WTC11 (cell line): ENCODE results near the gene SLC6A16. TPM values are rescaled to one million over a fixed set of nuclear protein-coding genes. Genes with fewer than 3 reads are reported as not detected.

ENCODE experiments used
- ARID4B ChIP-seq: sonication (generic); formaldehyde crosslinking; IDR thresholded peaks from 2 replicates; pipeline ENCODE4 v1.8.0; 2023; ENCODE audit warnings: missing genetic modification reagents, mild to moderate bottlenecking, borderline replicate concordance
- CREM ChIP-seq: sonication (generic); formaldehyde crosslinking; IDR thresholded peaks from 2 replicates; pipeline ENCODE4 v1.8.1; 2022; ENCODE audit warnings: mild to moderate bottlenecking, missing genetic modification reagents, moderate library complexity
- CTCF ChIP-seq: fragments of 200-600 bp; IDR thresholded peaks from 2 replicates; pipeline ENCODE4 v1.8.0; 2022; ENCODE audit warnings: antibody characterized with exemption
- E2F1 ChIP-seq: sonication (generic); formaldehyde crosslinking; IDR thresholded peaks from 2 replicates; pipeline ENCODE4 v1.8.0; 2022; ENCODE audit warnings: mild to moderate bottlenecking, missing genetic modification reagents
- E2F5 ChIP-seq: sonication (generic); formaldehyde crosslinking; IDR thresholded peaks from 2 replicates; pipeline ENCODE4 v1.8.1; 2022; ENCODE audit warnings: mild to moderate bottlenecking, moderate library complexity, missing genetic modification reagents
- ERG ChIP-seq: fragments of 250-450 bp; sonication (Bioruptor Pico); IDR thresholded peaks from 2 replicates; pipeline ENCODE4 v1.8.0; 2021; ENCODE audit warnings: mild to moderate bottlenecking
- ESRRA ChIP-seq: sonication (generic); formaldehyde crosslinking; IDR thresholded peaks from 2 replicates; pipeline ENCODE4 v1.8.1; 2022; ENCODE audit warnings: mild to moderate bottlenecking, missing genetic modification reagents, borderline replicate concordance
- FOXJ3 ChIP-seq: sonication (generic); formaldehyde crosslinking; IDR thresholded peaks from 2 replicates; pipeline ENCODE4 v1.9.0; 2021; ENCODE audit warnings: missing genetic modification reagents, mild to moderate bottlenecking, borderline replicate concordance
- MAX ChIP-seq: sonication (generic); formaldehyde crosslinking; IDR thresholded peaks from 2 replicates; pipeline ENCODE4 v1.8.0; 2022; ENCODE audit warnings: mild to moderate bottlenecking, missing genetic modification reagents
- NR2C2 ChIP-seq: sonication (generic); formaldehyde crosslinking; IDR thresholded peaks from 2 replicates; pipeline ENCODE4 v1.8.0; 2022; ENCODE audit warnings: mild to moderate bottlenecking, missing genetic modification reagents
- NR3C1 ChIP-seq: sonication (generic); formaldehyde crosslinking; conservative IDR thresholded peaks from 2 replicates; pipeline ENCODE4 v1.8.1; 2023; ENCODE audit warnings: low read depth, mild to moderate bottlenecking, missing genetic modification reagents
- PRDM15 ChIP-seq: sonication (generic); formaldehyde crosslinking; IDR thresholded peaks from 2 replicates; pipeline ENCODE4 v1.8.0; 2022; ENCODE audit warnings: missing genetic modification reagents
- RORB ChIP-seq: fragments of 250-450 bp; sonication (Bioruptor Pico); IDR thresholded peaks from 2 replicates; pipeline ENCODE4 v1.9.0; 2021; ENCODE audit warnings: mild to moderate bottlenecking
- TEAD1 ChIP-seq: sonication (generic); formaldehyde crosslinking; IDR thresholded peaks from 2 replicates; pipeline ENCODE4 v1.8.0; 2022; ENCODE audit warnings: mild to moderate bottlenecking, missing genetic modification reagents
- USF1 ChIP-seq: sonication (generic); formaldehyde crosslinking; IDR thresholded peaks from 2 replicates; pipeline ENCODE4 v1.8.0; 2022; ENCODE audit warnings: mild to moderate bottlenecking, missing genetic modification reagents
- ZMAT4 ChIP-seq: fragments of 250-450 bp; sonication (Bioruptor Pico); IDR thresholded peaks from 2 replicates; pipeline ENCODE4 v1.9.0; 2021; ENCODE audit warnings: mild to moderate bottlenecking
- ZNF232 ChIP-seq: sonication (generic); formaldehyde crosslinking; IDR thresholded peaks from 2 replicates; pipeline ENCODE4 v1.8.0; 2022; ENCODE audit warnings: mild to moderate bottlenecking, missing genetic modification reagents
- ZNF416 ChIP-seq: fragments of 250-450 bp; sonication (Bioruptor Pico); IDR thresholded peaks from 2 replicates; pipeline ENCODE4 v1.9.0; 2021; ENCODE audit warnings: mild to moderate bottlenecking, inconsistent platforms
- total RNA-seq: library from RNA; stranded (reverse); gene quantifications from 3 replicates; pipeline ENCODE4 v1.2.3, GENCODE V29; 2021

Gene SLC6A16
- total RNA-seq, 1 experiment from 2014 or later, result 1.5 TPM

GRCh38 chr19:49338691-49339300, 13.8 kb upstream of the SLC6A16 start (continued):
- TF ChIP-seq NR3C1 (CRISPR knock-in tag) (no peak), ZNF232 (CRISPR knock-in tag) (no peak), CTCF (no peak), E2F5 (no peak), CREM (CRISPR knock-in tag) (no peak), MAX (peak; percentile 38; the same call in 1 of the 2 replicates), E2F1 (CRISPR knock-in tag) (no peak), RORB (no peak), PRDM15 (CRISPR knock-in tag) (no peak), USF1 (CRISPR knock-in tag) (0 out of 2 replicates have a peak, but pooled peaks have one; percentile 12), NR2C2 (CRISPR knock-in tag) (no peak), ARID4B (CRISPR knock-in tag) (peak; percentile 40; the same call in 1 of the 2 replicates), ERG (CRISPR knock-in tag) (no peak), ZNF416 (CRISPR knock-in tag) (0 out of 2 replicates have a peak, but pooled peaks have one; percentile 20), ESRRA (CRISPR knock-in tag) (no peak), FOXJ3 (CRISPR knock-in tag) (no peak), TEAD1 (peak; percentile 42; the same call in 1 of the 2 replicates), ZMAT4 (CRISPR knock-in tag) (peak; percentile 61)
